Esophagus muscularis mucosa (tissue), 4 donors: ENCODE measurements around the gene UBAP1.

Source experiments
- EP300 ChIP-seq: sonication (generic); formaldehyde crosslinking; IDR thresholded peaks from one replicate; pipeline ENCODE4 v1.6.1; 2017; ENCODE audit warnings: antibody characterized with exemption
- POLR2A ChIP-seq: fragments of 450-650 bp; IDR thresholded peaks from one replicate; pipeline ENCODE4 v1.6.1; 2017; ENCODE audit warnings: antibody characterized with exemption, moderate library complexity, mild to moderate bottlenecking, low read depth
- POLR2AphosphoS5 ChIP-seq, 2 donors: sonication (generic); formaldehyde crosslinking; IDR thresholded peaks; one replicate each; pipeline ENCODE4 v1.6.1; 2017; ENCODE audit warnings: antibody characterized with exemption in 2 of 2
- TF ChIP-seq, protein P1 (sequence below), 3 experiments: fragments of 200-600 bp in 2 of 3; fragments of 450-650 bp in 1 of 3; sonication (generic) in 2 of 3; IDR thresholded peaks; one replicate each; pipeline ENCODE4 v1.5.1; 2017 to 2019; ENCODE audit warnings: antibody characterized with exemption in 3 of 3, mild to moderate bottlenecking in 2 of 3, moderate library complexity in 1 of 3

DNA sequence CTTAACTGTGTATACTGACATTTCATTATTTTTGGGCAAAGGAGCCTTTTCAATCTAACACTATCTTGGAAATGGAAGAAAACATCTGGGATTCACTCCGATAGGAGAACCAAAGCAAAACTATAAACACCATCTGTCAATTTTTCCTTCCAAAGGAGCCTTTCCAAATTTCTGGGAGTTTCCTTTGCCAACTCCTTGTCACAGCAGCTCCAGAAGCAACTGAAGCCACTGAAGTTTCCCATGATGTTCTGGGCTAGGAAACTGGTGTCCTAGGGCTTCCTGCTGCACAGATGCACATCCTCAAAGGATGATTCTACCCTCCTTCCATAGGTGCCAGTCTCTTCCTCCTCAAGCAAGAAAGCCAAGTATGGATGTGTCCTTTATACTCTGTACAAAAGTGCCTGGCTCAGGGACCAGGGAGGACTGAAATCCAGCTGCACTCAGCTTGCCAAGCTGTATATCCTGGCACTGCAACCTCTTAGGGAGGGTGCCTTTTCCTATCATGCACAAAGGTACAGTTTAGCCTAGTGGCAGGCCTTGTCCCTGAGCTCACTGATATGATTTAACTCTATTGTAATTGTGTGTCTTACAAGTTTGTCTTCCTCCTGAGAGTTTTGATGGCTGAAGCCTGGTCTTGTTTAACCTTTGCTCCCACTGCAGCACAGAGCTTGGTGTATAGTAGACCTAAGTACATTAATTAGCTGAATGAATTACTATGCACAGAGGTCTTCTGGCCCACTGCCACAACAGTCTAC lies 8.4 kb upstream of the UBAP1 start:
- TF ChIP-seq, protein P1, sequence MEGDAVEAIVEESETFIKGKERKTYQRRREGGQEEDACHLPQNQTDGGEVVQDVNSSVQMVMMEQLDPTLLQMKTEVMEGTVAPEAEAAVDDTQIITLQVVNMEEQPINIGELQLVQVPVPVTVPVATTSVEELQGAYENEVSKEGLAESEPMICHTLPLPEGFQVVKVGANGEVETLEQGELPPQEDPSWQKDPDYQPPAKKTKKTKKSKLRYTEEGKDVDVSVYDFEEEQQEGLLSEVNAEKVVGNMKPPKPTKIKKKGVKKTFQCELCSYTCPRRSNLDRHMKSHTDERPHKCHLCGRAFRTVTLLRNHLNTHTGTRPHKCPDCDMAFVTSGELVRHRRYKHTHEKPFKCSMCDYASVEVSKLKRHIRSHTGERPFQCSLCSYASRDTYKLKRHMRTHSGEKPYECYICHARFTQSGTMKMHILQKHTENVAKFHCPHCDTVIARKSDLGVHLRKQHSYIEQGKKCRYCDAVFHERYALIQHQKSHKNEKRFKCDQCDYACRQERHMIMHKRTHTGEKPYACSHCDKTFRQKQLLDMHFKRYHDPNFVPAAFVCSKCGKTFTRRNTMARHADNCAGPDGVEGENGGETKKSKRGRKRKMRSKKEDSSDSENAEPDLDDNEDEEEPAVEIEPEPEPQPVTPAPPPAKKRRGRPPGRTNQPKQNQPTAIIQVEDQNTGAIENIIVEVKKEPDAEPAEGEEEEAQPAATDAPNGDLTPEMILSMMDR (IDR thresholded peaks at IDR 0.05): no peak
- TF ChIP-seq POLR2AphosphoS5 (IDR thresholded peaks at IDR 0.05) (no peak), EP300 (no peak), POLR2A (no peak)
